Measurements from ENCODE around the gene PPM1F. TPM values are rescaled to one million over a fixed set of nuclear protein-coding genes. Genes with fewer than 3 reads are reported as not detected.

Gene PPM1F
- polyA plus RNA-seq, 1 donor (not counting 4 experiments of a cell fraction or from before 2014, with no cell fraction given), result 18.2 TPM

GRCh38 chr22:21938071-21938822, 14.4 kb downstream of the PPM1F start:
- no peaks in the 10 kb centered on the region for H3K27me3 ChIP-seq (ENCODE audit: control insufficient read depth, extremely low read depth, insufficient read depth, low read length)
- dilution Hi-C loops (cut with MboI; ENCODE audit: extremely low pct_ligation_motif_present, low sequenced_read_pairs), result loop anchor here (10.0 kb wide), 1 partner anchor 83 kb away; no protein-coding TSS in a partner anchor
- H3K9ac ChIP-seq (ENCODE audit: control insufficient read depth, extremely low read depth, insufficient read depth, low read length), result peak overlapping the region; percentile 85
- peak overlapping the region; percentile 91 for H2AFZ ChIP-seq (ENCODE audit: control insufficient read depth, low read length)
- H3K4me2 ChIP-seq (ENCODE audit: control insufficient read depth, extremely low read depth, insufficient read depth, low read depth, low read length), result peak overlapping the region; percentile 91
- TF ChIP-seq EZH2 (IDR thresholded peaks at IDR 0.05; ENCODE audit: low read length) (no peak), CTCF (optimal IDR thresholded peaks at IDR 0.05 in 1 of 3, IDR thresholded peaks at IDR 0.05 in 1 of 3, conservative IDR thresholded peaks at IDR 0.05 in 1 of 3; ENCODE audit: extremely low read depth in 1 of 3, insufficient read depth in 2 of 3, low read length in 3 of 3) (peak; percentile 97 to 100 (median 99))
- no peak for DNase-seq (ENCODE audit: low read depth, low spot score)
- H3K9me3 ChIP-seq (ENCODE audit: control insufficient read depth, low read depth, low read length), result no peaks in the 10 kb centered on the region
- peaks cover 10 to 34% of the 10 kb centered on the region in 2 experiments for H3K36me3 ChIP-seq (ENCODE audit: control insufficient read depth in 2 of 2, extremely low read depth in 1 of 2, insufficient read depth in 2 of 2, low read length in 2 of 2)
- H3K4me3 ChIP-seq (ENCODE audit: control insufficient read depth in 2 of 3, extremely low read depth in 1 of 3, insufficient read depth in 2 of 3, low read depth in 1 of 3, low read length in 3 of 3), result peak overlapping the region; percentile 22 to 80 (median 50)
- no peaks in the 10 kb centered on the region for H3K9me1 ChIP-seq (ENCODE audit: control insufficient read depth, extremely low read depth, insufficient read depth, low read length)
- H3K79me2 ChIP-seq (ENCODE audit: control insufficient read depth, insufficient read depth, low read length), result peaks cover 2% of the 10 kb centered on the region
- peak; percentile 67 for FAIRE-seq
- no peaks in the 10 kb centered on the region for H4K20me1 ChIP-seq (ENCODE audit: control insufficient read depth, extremely low read depth, insufficient read depth, low read length)
- H3K4me1 ChIP-seq (ENCODE audit: control insufficient read depth, extremely low read depth, insufficient read depth, low read length), result peaks cover 46% of the 10 kb centered on the region
- H3K27ac ChIP-seq (ENCODE audit: control insufficient read depth, insufficient read depth, low read length), result peak overlapping the region; percentile 89

DNA sequence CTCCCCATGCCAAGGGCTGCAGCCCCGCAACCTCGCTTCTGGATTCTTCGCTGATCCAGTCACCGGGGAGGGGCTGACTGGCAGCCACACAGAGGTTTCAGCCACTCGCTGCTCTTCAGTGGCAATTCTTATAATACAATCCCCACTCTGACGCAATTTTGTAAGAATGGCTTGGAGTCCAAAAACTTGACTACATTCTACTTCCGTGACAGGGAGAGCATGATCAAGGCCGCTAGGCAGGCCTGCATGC, 14.9 kb downstream of the PPM1F start:
- peak overlapping the region; percentile 85 for H3K9ac ChIP-seq (ENCODE audit: control insufficient read depth, extremely low read depth, insufficient read depth, low read length)
- TF ChIP-seq CTCF (optimal IDR thresholded peaks at IDR 0.05 in 1 of 3, IDR thresholded peaks at IDR 0.05 in 1 of 3, conservative IDR thresholded peaks at IDR 0.05 in 1 of 3; ENCODE audit: extremely low read depth in 1 of 3, insufficient read depth in 2 of 3, low read length in 3 of 3), result no peak
- no peaks in the 10 kb centered on the region for H3K27me3 ChIP-seq (ENCODE audit: control insufficient read depth, extremely low read depth, insufficient read depth, low read length)
- peaks cover 2% of the 10 kb centered on the region for H3K79me2 ChIP-seq (ENCODE audit: control insufficient read depth, insufficient read depth, low read length)
- dilution Hi-C loops (cut with MboI; ENCODE audit: extremely low pct_ligation_motif_present, low sequenced_read_pairs), result loop anchor here (10.0 kb wide), 1 partner anchor 83 kb away; no protein-coding TSS in a partner anchor
- H3K4me2 ChIP-seq (ENCODE audit: control insufficient read depth, extremely low read depth, insufficient read depth, low read depth, low read length), result peak overlapping the region; percentile 91
- H3K9me3 ChIP-seq (ENCODE audit: control insufficient read depth, low read depth, low read length), result no peaks in the 10 kb centered on the region
- H2AFZ ChIP-seq (ENCODE audit: control insufficient read depth, low read length), result peak overlapping the region; percentile 55
- peak; percentile 78 for DNase-seq (ENCODE audit: low read depth, low spot score)
- peaks cover 15 to 36% of the 10 kb centered on the region in 2 experiments for H3K36me3 ChIP-seq (ENCODE audit: control insufficient read depth in 2 of 2, extremely low read depth in 1 of 2, insufficient read depth in 2 of 2, low read length in 2 of 2)
- H3K27ac ChIP-seq (ENCODE audit: control insufficient read depth, insufficient read depth, low read length), result peak overlapping the region; percentile 89
- H4K20me1 ChIP-seq (ENCODE audit: control insufficient read depth, extremely low read depth, insufficient read depth, low read length), result no peaks in the 10 kb centered on the region
- no peak for FAIRE-seq
- H3K4me1 ChIP-seq (ENCODE audit: control insufficient read depth, extremely low read depth, insufficient read depth, low read length), result peaks cover 41% of the 10 kb centered on the region
- peak overlapping the region in 2 of 3 experiments; percentile 50 to 80 for H3K4me3 ChIP-seq (ENCODE audit: control insufficient read depth in 2 of 3, extremely low read depth in 1 of 3, insufficient read depth in 2 of 3, low read depth in 1 of 3, low read length in 3 of 3)
- no peaks in the 10 kb centered on the region for H3K9me1 ChIP-seq (ENCODE audit: control insufficient read depth, extremely low read depth, insufficient read depth, low read length)

Measured in keratinocyte (primary cell).